IMR-90 (cell line): ENCODE results near the gene KRCC1. TPM values are rescaled to one million over a fixed set of nuclear protein-coding genes. Genes with fewer than 3 reads are reported as not detected.

Experiments used
- ATAC-seq: fragments of 200-7000 bp; cut with Tn5 transposase; 2 replicates; pipeline ENCODE4 v1.9.1; 2020; ENCODE audit warnings: low read depth, mild to moderate bottlenecking, moderate library complexity
- BruUV-seq: library from RNA; stranded (reverse); fragments of 400-500 nt; replicated peaks from 2 replicates; lab custom pipeline; 2021; lab: Mats Ljungman, UMichigan
- CTCF ChIA-PET: fragments of 300-600 bp; formaldehyde crosslinking; extraction: SDS; loops from one replicate; lab custom pipeline; 2021; ENCODE audit warnings: antibody characterized with exemption; lab: Yijun Ruan, JAX
- POLR2A ChIA-PET: fragments of 300-600 bp; sonication (Branson Sonifier 250); formaldehyde crosslinking; loops from one replicate; lab custom pipeline; 2022; ENCODE audit warnings: antibody characterized with exemption; ENCODE audit not compliant: unreplicated experiment; lab: Charles Lee
- DNase-seq: peaks from one replicate; pipeline ENCODE4 v3.0.0; 2013
- H2AFZ ChIP-seq: replicated peaks from 2 replicates; pipeline ENCODE3; 2013; ENCODE audit warnings: low read length, mild to moderate bottlenecking; ENCODE audit not compliant: poor library complexity
- H2AK5ac ChIP-seq: 2 replicates; pipeline ENCODE4 v1.6.1; 2013; ENCODE audit warnings: low read depth, low read length, inconsistent platforms
- H2AK9ac ChIP-seq: replicated peaks from 2 replicates; pipeline ENCODE3; 2013; ENCODE audit warnings: mild to moderate bottlenecking, low read depth, low read length, moderate library complexity; ENCODE audit not compliant: poor library complexity
- H2BK120ac ChIP-seq: 2 replicates; pipeline ENCODE4 v1.6.1; 2013; ENCODE audit warnings: low read depth, low read length, inconsistent platforms
- H2BK15ac ChIP-seq: 3 replicates; pipeline ENCODE4 v1.6.1; 2013; ENCODE audit warnings: low read depth, low read length, inconsistent platforms
- H2BK20ac ChIP-seq: 2 replicates; pipeline ENCODE4 v1.6.1; 2013; ENCODE audit warnings: low read depth, mild to moderate bottlenecking, inconsistent platforms, low read length, moderate library complexity
- H2BK5ac ChIP-seq: 2 replicates; pipeline ENCODE4 v1.6.1; 2013; ENCODE audit warnings: mild to moderate bottlenecking, low read depth, low read length, inconsistent platforms; ENCODE audit not compliant: poor library complexity, severe bottlenecking
- H3K14ac ChIP-seq: replicated peaks from 2 replicates; pipeline ENCODE4 v1.6.1; 2013; ENCODE audit warnings: low read depth, low read length, inconsistent platforms
- H3K18ac ChIP-seq: 2 replicates; pipeline ENCODE4 v1.6.1; 2013; ENCODE audit warnings: low read depth, low read length, control low read depth
- H3K23ac ChIP-seq: 2 replicates; pipeline ENCODE4 v1.6.1; 2013; ENCODE audit warnings: low read depth, low read length, inconsistent platforms
- H3K27ac ChIP-seq: 2 replicates; pipeline ENCODE4 v1.5.1; 2013; ENCODE audit warnings: mild to moderate bottlenecking, control low read depth, low read length; ENCODE audit not compliant: insufficient read depth
- H3K27me3 ChIP-seq: 2 replicates; pipeline ENCODE4 v1.6.1; 2013; ENCODE audit warnings: low read length; ENCODE audit not compliant: control insufficient read depth, insufficient read depth
- H3K36me3 ChIP-seq: 2 replicates; pipeline ENCODE4 v1.6.1; 2013; ENCODE audit warnings: low read length, mixed read lengths; ENCODE audit not compliant: control insufficient read depth, insufficient read depth
- H3K4ac ChIP-seq: 2 replicates; pipeline ENCODE4 v1.6.1; 2013; ENCODE audit warnings: low read depth, low read length, inconsistent platforms
- H3K4me1 ChIP-seq: 2 replicates; pipeline ENCODE4 v1.6.1; 2013; ENCODE audit warnings: low read length, mixed read lengths; ENCODE audit not compliant: control insufficient read depth, insufficient read depth
- H3K4me2 ChIP-seq: 2 replicates; pipeline ENCODE4 v1.6.1; 2013; ENCODE audit warnings: low read depth, mild to moderate bottlenecking, control low read depth, low read length, moderate library complexity
- H3K4me3 ChIP-seq: 2 replicates; pipeline ENCODE4 v1.5.1; 2013; ENCODE audit warnings: low read depth, mild to moderate bottlenecking, control low read depth, low read length, moderate library complexity; ENCODE audit not compliant: insufficient read depth
- H3K56ac ChIP-seq: 2 replicates; pipeline ENCODE4 v1.6.1; 2013; ENCODE audit warnings: low read length, inconsistent platforms; ENCODE audit not compliant: insufficient read depth; ENCODE audit errors: extremely low read depth
- H3K79me1 ChIP-seq, 2 experiments: 2 replicates each; pipeline ENCODE4 v1.6.1; 2013; ENCODE audit warnings: low read length in 2 of 2, inconsistent platforms in 1 of 2, low read depth in 1 of 2
- H3K9ac ChIP-seq: 2 replicates; pipeline ENCODE4 v1.6.1; 2013; ENCODE audit warnings: low read depth, low read length, control low read depth
- H3K9me1 ChIP-seq: 2 replicates; pipeline ENCODE4 v1.6.1; 2013; ENCODE audit warnings: low read length, inconsistent platforms; ENCODE audit not compliant: insufficient read depth
- H3K9me3 ChIP-seq: 2 replicates; pipeline ENCODE4 v1.6.1; 2013; ENCODE audit warnings: low read length; ENCODE audit not compliant: control insufficient read depth, insufficient read depth
- H4K20me1 ChIP-seq: 2 replicates; pipeline ENCODE4 v1.6.1; 2013; ENCODE audit warnings: low read length, inconsistent platforms; ENCODE audit not compliant: insufficient read depth
- H4K5ac ChIP-seq: 2 replicates; pipeline ENCODE4 v1.6.1; 2013; ENCODE audit warnings: mild to moderate bottlenecking, low read depth, low read length, control low read depth
- H4K8ac ChIP-seq, 2 experiments: 2 replicates each; pipeline ENCODE4 v1.6.1; 2013; ENCODE audit warnings: low read depth in 2 of 2, low read length in 2 of 2, control low read depth in 1 of 2, inconsistent platforms in 1 of 2
- H4K91ac ChIP-seq: 2 replicates; pipeline ENCODE4 v1.6.1; 2013; ENCODE audit warnings: low read depth, low read length, inconsistent platforms; ENCODE audit not compliant: insufficient read depth
- MAFK ChIP-seq: IDR thresholded peaks from 2 replicates; pipeline ENCODE4 v1.6.1; 2012; ENCODE audit warnings: low read depth, low read length, improper control_type of control experiment
- RCOR1 ChIP-seq: IDR thresholded peaks from 2 replicates; pipeline ENCODE4 v1.6.1; 2012; ENCODE audit warnings: mild to moderate bottlenecking, low read length, improper control_type of control experiment; ENCODE audit not compliant: insufficient replicate concordance
- WGBS, 2 experiments: methylation state at CpG; one replicate each; pipeline versions ENCODE4 v1.1.5 to v1.1.7; 2013; ENCODE audit warnings: missing lambda C conversion rate in 2 of 2; ENCODE audit not compliant: insufficient read length in 1 of 2; ENCODE audit errors: extremely low coverage in 2 of 2; 5-methylcytosine and 5-hydroxymethylcytosine counted together
- dilution Hi-C: fragments of 300-500 bp; cut with HindIII; formaldehyde crosslinking; loops from one replicate; pipeline ENCODE4 v1.14.3; 2018; ENCODE audit warnings: low sequenced_read_pairs; ENCODE audit not compliant: unreplicated experiment
- in situ Hi-C: fragments of 300-500 bp; cut with MboI; formaldehyde crosslinking; loops from 3 replicates; pipeline ENCODE4 v1.14.3; 2019; ENCODE audit warnings: low sequenced_read_pairs, inconsistent platforms, mixed read lengths
- intact Hi-C: fragments of 100-400 bp; cut with micrococcal nuclease; formaldehyde crosslinking; loops from 2 replicates; pipeline ENCODE4 v1.10.0; 2022
- polyA plus RNA-seq, 3 experiments: library from polyadenylated mRNA; depleted of rRNA; stranded (reverse); fragments of >200 nt; gene quantifications; 2 replicates each; pipeline ENCODE4 v1.2.3, GENCODE V29; 2012; ENCODE audit warnings: low replicate concordance in 1 of 3
- total RNA-seq: library from RNA; depleted of rRNA; stranded (reverse); fragments of >200 nt; gene quantifications from 2 replicates; pipeline ENCODE4 v1.2.3, GENCODE V29; 2012
- TF ChIP-seq, protein P1 (sequence below): conservative IDR thresholded peaks from 2 replicates; pipeline ENCODE4 v1.5.1; 2012; ENCODE audit warnings: mild to moderate bottlenecking, low read depth, low read length, improper control_type of control experiment

Gene KRCC1
- total and polyA plus RNA-seq, 2 of the 4 experiments (the other 2 are of a cell fraction) = 14.3 to 16.5 TPM

DNA sequence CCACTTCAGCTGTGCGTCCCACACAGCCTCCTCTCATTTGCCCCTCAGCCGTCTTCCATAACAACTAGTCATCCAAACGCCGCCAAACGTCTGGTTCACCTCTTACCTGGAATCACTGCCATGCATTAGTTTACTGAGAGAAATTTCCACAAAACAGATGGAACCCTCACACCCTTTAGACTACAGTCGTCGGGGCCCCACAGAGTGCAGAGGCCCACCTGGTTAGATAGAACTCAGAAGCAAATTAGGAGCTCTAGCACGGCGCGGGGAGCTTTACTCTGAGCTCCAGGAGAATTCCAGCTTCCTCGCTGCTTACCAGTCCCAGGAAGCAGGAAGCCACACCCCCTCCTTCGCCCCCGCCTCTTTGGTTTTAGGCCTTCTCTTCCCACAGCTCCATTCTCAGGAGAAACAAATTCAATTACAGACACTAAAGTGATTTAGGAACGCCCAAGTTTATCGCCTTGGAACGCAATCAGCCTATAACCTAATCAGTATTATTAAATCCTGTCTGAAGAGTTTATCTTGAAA lies 48.6 kb downstream of the KRCC1 start:
- H3K79me1 ChIP-seq = no peaks in the 10 kb centered on the region
- in situ Hi-C loops = loop anchor here (25.0 kb wide), 1 partner anchor 795 kb away; no protein-coding TSS in a partner anchor
- no peak overlapping the region for H3K4me2 ChIP-seq
- H3K27ac ChIP-seq = no peak overlapping the region
- no peak overlapping the region for H2BK15ac ChIP-seq
- H2BK20ac ChIP-seq = no peak overlapping the region
- TF ChIP-seq MAFK (no peak), RCOR1 (no peak)
- TF ChIP-seq, protein P1, sequence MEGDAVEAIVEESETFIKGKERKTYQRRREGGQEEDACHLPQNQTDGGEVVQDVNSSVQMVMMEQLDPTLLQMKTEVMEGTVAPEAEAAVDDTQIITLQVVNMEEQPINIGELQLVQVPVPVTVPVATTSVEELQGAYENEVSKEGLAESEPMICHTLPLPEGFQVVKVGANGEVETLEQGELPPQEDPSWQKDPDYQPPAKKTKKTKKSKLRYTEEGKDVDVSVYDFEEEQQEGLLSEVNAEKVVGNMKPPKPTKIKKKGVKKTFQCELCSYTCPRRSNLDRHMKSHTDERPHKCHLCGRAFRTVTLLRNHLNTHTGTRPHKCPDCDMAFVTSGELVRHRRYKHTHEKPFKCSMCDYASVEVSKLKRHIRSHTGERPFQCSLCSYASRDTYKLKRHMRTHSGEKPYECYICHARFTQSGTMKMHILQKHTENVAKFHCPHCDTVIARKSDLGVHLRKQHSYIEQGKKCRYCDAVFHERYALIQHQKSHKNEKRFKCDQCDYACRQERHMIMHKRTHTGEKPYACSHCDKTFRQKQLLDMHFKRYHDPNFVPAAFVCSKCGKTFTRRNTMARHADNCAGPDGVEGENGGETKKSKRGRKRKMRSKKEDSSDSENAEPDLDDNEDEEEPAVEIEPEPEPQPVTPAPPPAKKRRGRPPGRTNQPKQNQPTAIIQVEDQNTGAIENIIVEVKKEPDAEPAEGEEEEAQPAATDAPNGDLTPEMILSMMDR = no peak
- no peaks in the 10 kb centered on the region for H3K36me3 ChIP-seq
- H4K5ac ChIP-seq = no peak overlapping the region
- intact Hi-C loops = no loop called here
- no peak overlapping the region for H3K4me3 ChIP-seq
- H3K4me1 ChIP-seq = no peaks in the 10 kb centered on the region; the same call in 1 of the 2 replicates
- H4K8ac ChIP-seq = no peak overlapping the region
- dilution Hi-C loops = no loop called here
- H4K20me1 ChIP-seq = no peaks in the 10 kb centered on the region
- no peak for DNase-seq
- H3K9me3 ChIP-seq = no peaks in the 10 kb centered on the region
- WGBS, 2 experiments = 78% methylated on average over 6 of the region's 16 CpGs; no CpG with 5 or more reads in 1 of the 2 experiments
- POLR2A ChIA-PET = no interaction called here
- no peaks in the 10 kb centered on the region for H3K9me1 ChIP-seq
- H3K23ac ChIP-seq = no peak overlapping the region
- H3K9ac ChIP-seq = no peak overlapping the region
- no TSS peak for BruUV-seq
- no peak for ATAC-seq
- no peaks in the 10 kb centered on the region; the same call in none of the 2 replicates for H3K27me3 ChIP-seq
- no peak overlapping the region for H3K14ac ChIP-seq
- no peak overlapping the region for H3K4ac ChIP-seq
- no peak overlapping the region for H2BK5ac ChIP-seq
- no peak overlapping the region for H3K18ac ChIP-seq
- CTCF ChIA-PET = no interaction called here
- H4K91ac ChIP-seq = no peak overlapping the region
- no peak overlapping the region for H2AK9ac ChIP-seq
- no peak overlapping the region for H2AK5ac ChIP-seq
- H3K56ac ChIP-seq = no peak overlapping the region
- no peak overlapping the region for H2BK120ac ChIP-seq
- H2AFZ ChIP-seq = peak overlapping the region; percentile 23
